ENCODE data around the gene ATG5. TPM values are rescaled to one million over a fixed set of nuclear protein-coding genes. Genes with fewer than 3 reads are reported as not detected.

Gene ATG5
- total RNA-seq, 1 experiment from 2014 or later: 51.4 TPM

DNA sequence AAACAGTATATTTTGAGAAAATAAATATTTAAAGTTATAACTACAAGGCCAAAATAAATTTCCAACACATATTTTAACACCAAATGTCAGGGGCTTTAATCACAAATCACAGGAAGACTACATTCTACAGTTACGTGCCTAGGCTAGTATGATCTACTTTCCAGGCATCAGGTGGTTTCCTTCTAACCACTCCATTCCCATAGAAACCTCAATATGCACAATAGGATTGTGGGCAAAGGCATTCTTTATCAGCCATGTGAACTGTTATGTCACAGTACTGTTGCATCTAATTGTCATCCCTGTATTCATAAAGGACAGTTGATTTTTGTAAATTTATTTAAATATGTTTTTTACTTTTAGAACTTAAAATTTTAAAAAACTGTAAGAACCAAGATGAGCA is 32.4 kb downstream of the ATG5 start:
- POLR2A ChIA-PET: no interaction called here
- TF ChIP-seq, protein P1, sequence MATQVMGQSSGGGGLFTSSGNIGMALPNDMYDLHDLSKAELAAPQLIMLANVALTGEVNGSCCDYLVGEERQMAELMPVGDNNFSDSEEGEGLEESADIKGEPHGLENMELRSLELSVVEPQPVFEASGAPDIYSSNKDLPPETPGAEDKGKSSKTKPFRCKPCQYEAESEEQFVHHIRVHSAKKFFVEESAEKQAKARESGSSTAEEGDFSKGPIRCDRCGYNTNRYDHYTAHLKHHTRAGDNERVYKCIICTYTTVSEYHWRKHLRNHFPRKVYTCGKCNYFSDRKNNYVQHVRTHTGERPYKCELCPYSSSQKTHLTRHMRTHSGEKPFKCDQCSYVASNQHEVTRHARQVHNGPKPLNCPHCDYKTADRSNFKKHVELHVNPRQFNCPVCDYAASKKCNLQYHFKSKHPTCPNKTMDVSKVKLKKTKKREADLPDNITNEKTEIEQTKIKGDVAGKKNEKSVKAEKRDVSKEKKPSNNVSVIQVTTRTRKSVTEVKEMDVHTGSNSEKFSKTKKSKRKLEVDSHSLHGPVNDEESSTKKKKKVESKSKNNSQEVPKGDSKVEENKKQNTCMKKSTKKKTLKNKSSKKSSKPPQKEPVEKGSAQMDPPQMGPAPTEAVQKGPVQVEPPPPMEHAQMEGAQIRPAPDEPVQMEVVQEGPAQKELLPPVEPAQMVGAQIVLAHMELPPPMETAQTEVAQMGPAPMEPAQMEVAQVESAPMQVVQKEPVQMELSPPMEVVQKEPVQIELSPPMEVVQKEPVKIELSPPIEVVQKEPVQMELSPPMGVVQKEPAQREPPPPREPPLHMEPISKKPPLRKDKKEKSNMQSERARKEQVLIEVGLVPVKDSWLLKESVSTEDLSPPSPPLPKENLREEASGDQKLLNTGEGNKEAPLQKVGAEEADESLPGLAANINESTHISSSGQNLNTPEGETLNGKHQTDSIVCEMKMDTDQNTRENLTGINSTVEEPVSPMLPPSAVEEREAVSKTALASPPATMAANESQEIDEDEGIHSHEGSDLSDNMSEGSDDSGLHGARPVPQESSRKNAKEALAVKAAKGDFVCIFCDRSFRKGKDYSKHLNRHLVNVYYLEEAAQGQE (IDR thresholded peaks at IDR 0.05; ENCODE audit: insufficient read depth in 1 of 2, low read depth in 2 of 2, low read length in 1 of 2): no peak
- TF ChIP-seq POLR2AphosphoS5 (IDR thresholded peaks at IDR 0.05; ENCODE audit: low read depth, low read length): no peak
- no peak for TF ChIP-seq SIN3A (IDR thresholded peaks at IDR 0.05; ENCODE audit: borderline replicate concordance, insufficient read depth, low read depth, low read length)
- TF ChIP-seq TCF7L2 (IDR thresholded peaks at IDR 0.05; ENCODE audit: low read depth, low read length): no peak
- in situ Hi-C loops (cut with HindIII; ENCODE audit: low pct_unique_long_range_greater_than_20kb, low sequenced_read_pairs) (no loop called here), intact Hi-C loops (cut with micrococcal nuclease; ENCODE audit: unreplicated experiment) (no loop called here)
- Histone ChIP-seq H3K36me3 (ENCODE audit: control insufficient read depth, insufficient read depth, low read length) (peaks cover 8% of the 10 kb centered on the region; the same call in 1 of the 2 replicates), H3K27ac (ENCODE audit: low read length) (no peak overlapping the region), H3K27me3 (ENCODE audit: control insufficient read depth, insufficient read depth, low read length) (no peaks in the 10 kb centered on the region), H3K4me1 (ENCODE audit: control insufficient read depth, insufficient read depth, low read length) (no peaks in the 10 kb centered on the region), H3K9me3 (ENCODE audit: control insufficient read depth, insufficient read depth, low read depth, low read length) (no peaks in the 10 kb centered on the region), H3K4me3 (ENCODE audit: low read depth in 2 of 2, low read length in 2 of 2) (no peak overlapping the region)
- no peak for DNase-seq (ENCODE audit: low read depth, low spot score)
- no peak for ATAC-seq
- no TSS peak for BruUV-seq (replicated peaks)
- CTCF ChIA-PET: no interaction called here

GRCh38 chr6:106290954-106291353 is 34.6 kb downstream of the ATG5 start:
- intact Hi-C loops (cut with micrococcal nuclease; ENCODE audit: unreplicated experiment): no loop called here
- in situ Hi-C loops (cut with HindIII; ENCODE audit: low pct_unique_long_range_greater_than_20kb, low sequenced_read_pairs): no loop called here
- no TSS peak for BruUV-seq (replicated peaks)
- Histone ChIP-seq H3K9me3 (ENCODE audit: control insufficient read depth, insufficient read depth, low read depth, low read length) (no peaks in the 10 kb centered on the region), H3K27ac (ENCODE audit: low read length) (no peak overlapping the region), H3K4me3 (ENCODE audit: low read depth in 2 of 2, low read length in 2 of 2) (no peak overlapping the region), H3K4me1 (ENCODE audit: control insufficient read depth, insufficient read depth, low read length) (no peaks in the 10 kb centered on the region), H3K36me3 (ENCODE audit: control insufficient read depth, insufficient read depth, low read length) (peaks cover 8% of the 10 kb centered on the region; the same call in 1 of the 2 replicates), H3K27me3 (ENCODE audit: control insufficient read depth, insufficient read depth, low read length) (no peaks in the 10 kb centered on the region)
- ATAC-seq (no peak), DNase-seq (ENCODE audit: low read depth, low spot score) (no peak)
- ChIA-PET POLR2A (no interaction called here), CTCF (interaction anchor here (0.6 kb wide), 1 partner anchor 44 kb away, joined by 3 read pairs; no protein-coding TSS in a partner anchor)
- TF ChIP-seq POLR2AphosphoS5 (IDR thresholded peaks at IDR 0.05; ENCODE audit: low read depth, low read length): no peak
- TF ChIP-seq TCF7L2 (IDR thresholded peaks at IDR 0.05; ENCODE audit: low read depth, low read length): no peak

DNA sequence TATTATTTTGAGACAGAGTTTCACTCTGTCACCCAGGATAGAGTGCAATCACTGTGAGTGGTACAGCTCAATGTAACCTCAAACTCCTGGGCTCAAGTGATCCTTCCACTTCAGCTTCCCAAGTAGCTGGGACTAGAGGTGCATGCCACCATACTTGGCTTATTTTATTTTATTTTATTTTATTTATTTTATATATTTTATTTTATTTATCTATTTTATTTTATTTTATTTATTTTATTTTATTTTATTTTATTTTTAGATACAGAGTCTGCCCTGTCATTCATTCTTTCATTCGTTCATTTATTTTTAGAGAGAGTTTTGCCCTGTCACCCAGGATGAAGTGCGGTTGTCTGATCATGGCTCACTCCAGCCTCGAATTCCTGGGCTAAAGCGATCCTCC is 35.5 kb downstream of the ATG5 start:
- ChIA-PET CTCF (interaction anchor here (0.6 kb wide), 1 partner anchor 45 kb away, joined by 3 read pairs; no protein-coding TSS in a partner anchor), POLR2A (no interaction called here)
- Histone ChIP-seq H3K27me3 (ENCODE audit: control insufficient read depth, insufficient read depth, low read length) (no peaks in the 10 kb centered on the region), H3K36me3 (ENCODE audit: control insufficient read depth, insufficient read depth, low read length) (peaks cover 8% of the 10 kb centered on the region; the same call in 1 of the 2 replicates), H3K4me3 (ENCODE audit: low read depth in 2 of 2, low read length in 2 of 2) (no peak overlapping the region), H3K4me1 (ENCODE audit: control insufficient read depth, insufficient read depth, low read length) (no peaks in the 10 kb centered on the region), H3K9me3 (ENCODE audit: control insufficient read depth, insufficient read depth, low read depth, low read length) (no peaks in the 10 kb centered on the region), H3K27ac (ENCODE audit: low read length) (no peak overlapping the region)
- no TSS peak for BruUV-seq (replicated peaks)
- intact Hi-C loops (cut with micrococcal nuclease; ENCODE audit: unreplicated experiment) (no loop called here), in situ Hi-C loops (cut with HindIII; ENCODE audit: low pct_unique_long_range_greater_than_20kb, low sequenced_read_pairs) (no loop called here)
- DNase-seq (ENCODE audit: low read depth, low spot score) (no peak), ATAC-seq (no peak)
- no peak for TF ChIP-seq POLR2AphosphoS5 (IDR thresholded peaks at IDR 0.05; ENCODE audit: low read depth, low read length)
- TF ChIP-seq CTCF (IDR thresholded peaks at IDR 0.05): no peak
- no peak for TF ChIP-seq SIN3A (IDR thresholded peaks at IDR 0.05; ENCODE audit: borderline replicate concordance, insufficient read depth, low read depth, low read length)
- TF ChIP-seq, protein P1 (IDR thresholded peaks at IDR 0.05; ENCODE audit: insufficient read depth in 1 of 2, low read depth in 2 of 2, low read length in 1 of 2): no peak
- no peak for TF ChIP-seq TCF7L2 (IDR thresholded peaks at IDR 0.05; ENCODE audit: low read depth, low read length)

Data from Panc1 (cell line).